Right lobe of liver (tissue), 6 donors: ENCODE results near the gene TBC1D7. TPM values are rescaled to one million over a fixed set of nuclear protein-coding genes. Genes with fewer than 3 reads are reported as not detected.
A peak's percentile ranks its signal among the peaks of the same experiment; 100 is the strongest.

Experiments
- ATAC-seq, 4 donors: fragments of 200-7000 bp; cut with Tn5 transposase; one replicate each; pipeline ENCODE4 v1.9.1; 2020; ENCODE audit warnings: mild to moderate bottlenecking in 4 of 4, moderate library complexity in 4 of 4
- DNase-seq, 3 donors: peaks; one replicate each; pipeline ENCODE4 v3.0.0-alpha.2; 2020
- H3K27ac ChIP-seq, 3 donors: fragments of 200-600 bp; one replicate each; pipeline ENCODE4 v1.8.0; 2022
- H3K27me3 ChIP-seq, 2 donors: fragments of 200-600 bp; one replicate each; pipeline ENCODE4 v1.8.0; 2022
- H3K36me3 ChIP-seq, 4 donors: fragments of 200-600 bp; sonication (generic) in 1 of 4; one replicate each; pipeline versions ENCODE4 v1.5.1 to v1.8.0; 2017 to 2022; ENCODE audit warnings: control low read depth in 1 of 4
- H3K4me1 ChIP-seq, 4 donors: fragments of 200-600 bp; sonication (generic) in 1 of 4; one replicate each; pipeline versions ENCODE4 v1.5.1 to v1.8.0; 2017 to 2022; ENCODE audit warnings: control low read depth in 1 of 4
- H3K4me3 ChIP-seq, 3 donors: fragments of 200-600 bp; one replicate each; pipeline ENCODE4 v1.8.0; 2022
- H3K9me3 ChIP-seq, 4 donors: fragments of 200-600 bp; sonication (generic) in 1 of 4; one replicate each; pipeline versions ENCODE4 v1.5.1 to v1.8.0; 2017 to 2022; ENCODE audit warnings: control low read depth in 1 of 4
- CTCF ChIP-seq, 4 donors: fragments of 200-600 bp in 3 of 4; fragments of 450-650 bp in 1 of 4; IDR thresholded peaks; one replicate each; pipeline versions ENCODE4 v1.5.1 to v1.8.0; 2016 to 2022; ENCODE audit warnings: antibody characterized with exemption in 4 of 4, mild to moderate bottlenecking in 2 of 4
- POLR2A ChIP-seq: fragments of 450-650 bp; IDR thresholded peaks from one replicate; pipeline ENCODE4 v1.6.1; 2017; ENCODE audit warnings: antibody characterized with exemption, mild to moderate bottlenecking
- WGBS: methylation state at CpG from one replicate; pipeline ENCODE4 v1.1.6; 2018; ENCODE audit warnings: low coverage, low lambda C conversion rate; ENCODE audit not compliant: insufficient coverage; ENCODE audit errors: missing lambda C conversion rate; 5-methylcytosine and 5-hydroxymethylcytosine counted together
- intact Hi-C, 2 donors: fragments of 100-400 bp; cut with DNase I; formaldehyde crosslinking; loops; one replicate each; pipeline versions ENCODE4 v1.11.2 to v1.14.1; 2022
- total RNA-seq, 6 experiments: library from RNA; depleted of rRNA in 2 of 6; stranded (reverse); fragments of >200 nt in 2 of 6; fragmentation: NEBNext Ultra II Directional in 3 of 6; extraction: Animal tissue kit (Norgen Biotek cat#: 25700) in 3 of 6; gene quantifications; one replicate each; pipeline versions ENCODE4 v1.1.0 to v1.2.4, GENCODE V29; 2016 to 2023
- donor health status: DM: no; HTN: yes; CAD: no.
- donor health status: DM: no; HTN: no; CAD: no.
- donor health status: DM: no; HTN: no; CAD: no.
- donor health status: DM: no; HTN: yes; CAD: no.
- donor health status: DM: no; HTN: yes; CAD: no.

The TBC1D7 gene
- total RNA-seq, 6 experiments from 2014 or later = 7.8 to 16.0 (median 9.7) TPM

- ATAC-seq (peak in 1 of 4 donors; percentile 33), DNase-seq (no peak)
- no peak for TF ChIP-seq POLR2A
- TF ChIP-seq CTCF (IDR thresholded peaks at IDR 0.05) = no peak
- Histone ChIP-seq H3K4me3 (no peak overlapping the region), H3K4me1 (no peaks in the 10 kb centered on the region), H3K9me3 (no peaks in the 10 kb centered on the region), H3K27ac (no peak overlapping the region), H3K27me3 (no peaks in the 10 kb centered on the region), H3K36me3 (no peaks in the 10 kb centered on the region)
- intact Hi-C loops = no loop called here
- WGBS = 62% methylated on average over 8 of the region's 8 CpGs
Measured at GRCh38 chr6:13282393-13283069, 45.8 kb downstream of the TBC1D7 start.

GRCh38 chr6:13281686-13282085, 46.7 kb downstream of the TBC1D7 start:
- Histone ChIP-seq H3K27ac (no peak overlapping the region), H3K9me3 (no peaks in the 10 kb centered on the region), H3K4me3 (no peak overlapping the region), H3K4me1 (no peaks in the 10 kb centered on the region), H3K27me3 (no peaks in the 10 kb centered on the region), H3K36me3 (no peaks in the 10 kb centered on the region)
- 100% methylated on average over 2 of the region's 9 CpGs for WGBS
- no peak for ATAC-seq
- TF ChIP-seq POLR2A (no peak), CTCF (IDR thresholded peaks at IDR 0.05) (no peak)
- intact Hi-C loops = no loop called here
- no peak for DNase-seq

- Histone ChIP-seq H3K4me3 (no peak overlapping the region), H3K27ac (no peak overlapping the region), H3K36me3 (no peaks in the 10 kb centered on the region), H3K27me3 (no peaks in the 10 kb centered on the region), H3K4me1 (no peaks in the 10 kb centered on the region), H3K9me3 (no peaks in the 10 kb centered on the region)
- ATAC-seq (no peak), DNase-seq (no peak)
- WGBS = 72% methylated on average over 3 of the region's 4 CpGs
- TF ChIP-seq CTCF (IDR thresholded peaks at IDR 0.05) (no peak), POLR2A (no peak)
- intact Hi-C loops = no loop called here
Measured at GRCh38 chr6:13280254-13280653, 48.1 kb downstream of the TBC1D7 start.

- H3K4me1 ChIP-seq = no peaks in the 10 kb centered on the region
- H3K4me3 ChIP-seq = no peak overlapping the region
- ATAC-seq (no peak), DNase-seq (no peak)
- H3K27ac ChIP-seq = no peak overlapping the region
- H3K27me3 ChIP-seq = no peaks in the 10 kb centered on the region
- intact Hi-C loops = no loop called here
- no peaks in the 10 kb centered on the region for H3K36me3 ChIP-seq
- TF ChIP-seq POLR2A (no peak), CTCF (IDR thresholded peaks at IDR 0.05) (no peak)
- WGBS = 68% methylated on average over 4 of the region's 4 CpGs
- no peaks in the 10 kb centered on the region for H3K9me3 ChIP-seq
Measured at GRCh38 chr6:13278991-13279390, 49.3 kb downstream of the TBC1D7 start.
